Measurements from ENCODE around the gene GNAQ.
"Not testable (repeated sequence)": the region's sequence is repeated elsewhere in the genome, so short reads cannot be mapped to it uniquely, and the experiment has no call there.

The GNAQ gene

GRCh38 chr9:77887662-77888061 lies 143.9 kb downstream of the GNAQ start:
- in situ Hi-C loops (cut with MboI; ENCODE audit: low sequenced_read_pairs) = no loop called here

- in situ Hi-C loops (cut with MboI; ENCODE audit: low sequenced_read_pairs) = no loop called here
These were observed 146.4 kb downstream of the GNAQ start for GRCh38 chr9:77885104-77885672.

- in situ Hi-C loops (cut with MboI; ENCODE audit: low sequenced_read_pairs) = no loop called here
These were observed 147.5 kb downstream of the GNAQ start for GRCh38 chr9:77883846-77884771.

GRCh38 chr9:77883133-77883532 lies 148.5 kb downstream of the GNAQ start:
- in situ Hi-C loops (cut with MboI; ENCODE audit: low sequenced_read_pairs) = no loop called here

- in situ Hi-C loops (cut with MboI; ENCODE audit: low sequenced_read_pairs) = no loop called here
These were observed 149.3 kb downstream of the GNAQ start for GRCh38 chr9:77882294-77882693.

GRCh38 chr9:77881634-77882033 lies 150.0 kb downstream of the GNAQ start:
- in situ Hi-C loops (cut with MboI; ENCODE audit: low sequenced_read_pairs) = not testable (repeated sequence)

GRCh38 chr9:77881111-77881510 lies 150.5 kb downstream of the GNAQ start:
- in situ Hi-C loops (cut with MboI; ENCODE audit: low sequenced_read_pairs) = no loop called here

GRCh38 chr9:77879437-77879943 lies 152.1 kb downstream of the GNAQ start:
- in situ Hi-C loops (cut with MboI; ENCODE audit: low sequenced_read_pairs) = no loop called here

- in situ Hi-C loops (cut with MboI; ENCODE audit: low sequenced_read_pairs) = not testable (repeated sequence)
These were observed 152.8 kb downstream of the GNAQ start for GRCh38 chr9:77878793-77879192.

GRCh38 chr9:77877976-77878375 lies 153.6 kb downstream of the GNAQ start:
- in situ Hi-C loops (cut with MboI; ENCODE audit: low sequenced_read_pairs) = no loop called here

GRCh38 chr9:77876590-77876989 lies 155.0 kb downstream of the GNAQ start:
- in situ Hi-C loops (cut with MboI; ENCODE audit: low sequenced_read_pairs) = no loop called here

- in situ Hi-C loops (cut with MboI; ENCODE audit: low sequenced_read_pairs) = no loop called here
These were observed 155.5 kb downstream of the GNAQ start for GRCh38 chr9:77876091-77876490.

GRCh38 chr9:77872863-77873262 lies 158.7 kb downstream of the GNAQ start:
- in situ Hi-C loops (cut with MboI; ENCODE audit: low sequenced_read_pairs) = loop anchor here (25.0 kb wide), 1 partner anchor 164 kb away; the partner anchor contains the start of gene GNAQ

GRCh38 chr9:77872177-77872576 lies 159.4 kb downstream of the GNAQ start:
- in situ Hi-C loops (cut with MboI; ENCODE audit: low sequenced_read_pairs) = loop anchor here (25.0 kb wide), 1 partner anchor 165 kb away; the partner anchor contains the start of gene GNAQ

GRCh38 chr9:77871483-77871882 lies 160.1 kb downstream of the GNAQ start:
- in situ Hi-C loops (cut with MboI; ENCODE audit: low sequenced_read_pairs) = loop anchor here (25.0 kb wide), 1 partner anchor 166 kb away; the partner anchor contains the start of gene GNAQ

GRCh38 chr9:77866878-77867277 lies 164.7 kb downstream of the GNAQ start:
- in situ Hi-C loops (cut with MboI; ENCODE audit: low sequenced_read_pairs) = loop anchor here (25.0 kb wide), 1 partner anchor 170 kb away; the partner anchor contains the start of gene GNAQ

GRCh38 chr9:77865385-77866047 lies 166.1 kb downstream of the GNAQ start:
- in situ Hi-C loops (cut with MboI; ENCODE audit: low sequenced_read_pairs) = loop anchor here (25.0 kb wide), 1 partner anchor 172 kb away; the partner anchor contains the start of gene GNAQ

- in situ Hi-C loops (cut with MboI; ENCODE audit: low sequenced_read_pairs) = loop anchor here (25.0 kb wide), 1 partner anchor 173 kb away; the partner anchor contains the start of gene GNAQ
These were observed 167.3 kb downstream of the GNAQ start for GRCh38 chr9:77864211-77864889.

GRCh38 chr9:77863638-77864037 lies 168.0 kb downstream of the GNAQ start:
- in situ Hi-C loops (cut with MboI; ENCODE audit: low sequenced_read_pairs) = loop anchor here (25.0 kb wide), 1 partner anchor 174 kb away; the partner anchor contains the start of gene GNAQ

GRCh38 chr9:77860953-77861352 lies 170.7 kb downstream of the GNAQ start:
- in situ Hi-C loops (cut with MboI; ENCODE audit: low sequenced_read_pairs) = loop anchor here (25.0 kb wide), 1 partner anchor 176 kb away; the partner anchor contains the start of gene GNAQ

Data from HL-60/S4 treated with phorbol 12-myristate 13-acetate at 8.2 ng/mL for 4 days and 3 days (cell line).